Central memory CD8-positive, alpha-beta T cell (primary cell): Measurements from ENCODE around the gene DDAH1.

ENCODE experiments used
- ATAC-seq: fragments of 150-1000 bp; cut with Tn5 transposase; replicated peaks from 2 replicates; pipeline ENCODE4 v1.10.0; 2022; ENCODE audit warnings: mild to moderate bottlenecking, moderate FRiP score, moderate number of reproducible peaks; ENCODE audit not compliant: poor library complexity, severe bottlenecking; ENCODE audit errors: extremely low read depth
- DNase-seq, 2 donors: peaks; one replicate each; pipeline ENCODE4 v3.0.0; 2021; ENCODE audit warnings: low spot score in 2 of 2
- H3K27ac Mint-ChIP-seq: one replicate; pipeline ENCODE4 v1.8.0; 2022; ENCODE audit warnings: low read depth, mild to moderate bottlenecking, moderate library complexity, mixed read lengths
- H3K27me3 Mint-ChIP-seq: one replicate; pipeline ENCODE4 v1.8.0; 2022; ENCODE audit warnings: mixed read lengths
- H3K36me3 Mint-ChIP-seq: one replicate; pipeline ENCODE4 v1.8.0; 2022; ENCODE audit warnings: mild to moderate bottlenecking, moderate library complexity, mixed read lengths; ENCODE audit not compliant: insufficient read depth
- H3K4me1 Mint-ChIP-seq: one replicate; pipeline ENCODE4 v1.8.0; 2022; ENCODE audit warnings: mixed read lengths
- H3K4me3 Mint-ChIP-seq: one replicate; pipeline ENCODE4 v1.8.0; 2022; ENCODE audit warnings: mild to moderate bottlenecking, moderate library complexity, mixed read lengths
- H3K9me3 Mint-ChIP-seq: one replicate; pipeline ENCODE4 v1.8.0; 2022; ENCODE audit warnings: mixed read lengths

DDAH1 gene

GRCh38 chr1:85394130-85394529, 70.8 kb downstream of the DDAH1 start:
- Mint-ChIP-seq H3K4me1 (no peaks in the 10 kb centered on the region), H3K36me3 (no peaks in the 10 kb centered on the region), H3K4me3 (no peak overlapping the region), H3K27me3 (peaks cover 22% of the 10 kb centered on the region), H3K9me3 (no peaks in the 10 kb centered on the region), H3K27ac (no peak overlapping the region)
- ATAC-seq (no peak), DNase-seq (no peak)

- H3K9me3 Mint-ChIP-seq = no peaks in the 10 kb centered on the region
- H3K27me3 Mint-ChIP-seq = peaks cover 22% of the 10 kb centered on the region
- no peaks in the 10 kb centered on the region for H3K36me3 Mint-ChIP-seq
- H3K27ac Mint-ChIP-seq = no peak overlapping the region
- DNase-seq (no peak), ATAC-seq (no peak)
- H3K4me3 Mint-ChIP-seq = no peak overlapping the region
- no peaks in the 10 kb centered on the region for H3K4me1 Mint-ChIP-seq
These were observed 71.5 kb downstream of the DDAH1 start for GRCh38 chr1:85393490-85393889.

DNA sequence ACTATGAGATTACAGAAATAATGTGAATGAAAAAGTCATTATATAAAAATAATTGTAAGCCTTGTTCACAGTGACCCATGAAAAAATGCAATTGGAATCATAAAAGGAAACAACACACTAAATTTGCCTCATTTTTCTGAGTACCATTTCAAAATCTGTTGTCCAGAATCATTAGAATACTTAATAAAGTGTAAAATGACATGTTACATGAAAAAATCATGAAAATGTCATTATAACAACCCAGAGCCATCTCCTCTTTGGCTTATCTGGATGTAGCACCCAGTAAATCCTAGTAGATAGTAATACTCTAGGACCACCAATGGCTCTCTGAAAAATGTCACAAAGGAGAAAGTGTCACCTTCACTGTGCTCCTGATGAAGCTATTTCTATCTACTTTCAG, 76.5 kb downstream of the DDAH1 start:
- peaks cover 3% of the 10 kb centered on the region for H3K36me3 Mint-ChIP-seq
- H3K27ac Mint-ChIP-seq = no peak overlapping the region
- DNase-seq (no peak), ATAC-seq (no peak)
- H3K27me3 Mint-ChIP-seq = peaks cover 44% of the 10 kb centered on the region
- H3K4me3 Mint-ChIP-seq = no peak overlapping the region
- no peaks in the 10 kb centered on the region for H3K4me1 Mint-ChIP-seq
- H3K9me3 Mint-ChIP-seq = no peaks in the 10 kb centered on the region

DNA sequence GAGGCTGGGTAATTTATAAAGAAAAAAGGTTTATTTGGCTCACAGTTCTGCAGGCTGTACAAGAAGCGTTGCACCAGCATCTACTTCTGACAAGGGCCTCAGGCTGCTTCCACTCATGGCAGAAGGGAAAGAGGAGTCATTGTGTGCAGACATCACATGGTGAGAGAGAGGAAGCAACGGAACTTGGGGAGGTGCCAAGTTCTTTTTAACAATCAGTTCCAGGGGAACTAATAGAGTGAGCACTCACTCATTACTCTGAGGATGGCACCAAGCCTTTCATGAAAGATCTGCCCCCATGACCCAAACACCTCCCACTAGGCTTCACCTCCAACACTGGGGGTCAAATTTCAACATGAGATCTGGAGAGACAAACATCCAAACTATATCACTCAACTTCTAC, 77.2 kb downstream of the DDAH1 start:
- no peak overlapping the region for H3K4me3 Mint-ChIP-seq
- H3K27ac Mint-ChIP-seq = no peak overlapping the region
- no peak for ATAC-seq
- DNase-seq = no peak
- no peaks in the 10 kb centered on the region for H3K9me3 Mint-ChIP-seq
- H3K36me3 Mint-ChIP-seq = peaks cover 3% of the 10 kb centered on the region
- H3K4me1 Mint-ChIP-seq = no peaks in the 10 kb centered on the region
- H3K27me3 Mint-ChIP-seq = peaks cover 38% of the 10 kb centered on the region

GRCh38 chr1:85386068-85386722, 78.8 kb downstream of the DDAH1 start:
- H3K36me3 Mint-ChIP-seq = peaks cover 3% of the 10 kb centered on the region
- no peaks in the 10 kb centered on the region for H3K9me3 Mint-ChIP-seq
- ATAC-seq = no peak
- no peaks in the 10 kb centered on the region for H3K4me1 Mint-ChIP-seq
- no peak for DNase-seq
- H3K27me3 Mint-ChIP-seq = peaks cover 37% of the 10 kb centered on the region
- no peak overlapping the region for H3K27ac Mint-ChIP-seq
- H3K4me3 Mint-ChIP-seq = no peak overlapping the region

- no peaks in the 10 kb centered on the region for H3K36me3 Mint-ChIP-seq
- H3K9me3 Mint-ChIP-seq = no peaks in the 10 kb centered on the region
- H3K27me3 Mint-ChIP-seq = peaks cover 17% of the 10 kb centered on the region
- H3K4me3 Mint-ChIP-seq = no peak overlapping the region
- no peak for DNase-seq
- ATAC-seq = no peak
- H3K4me1 Mint-ChIP-seq = no peaks in the 10 kb centered on the region
- no peak overlapping the region for H3K27ac Mint-ChIP-seq
These were observed 85.5 kb downstream of the DDAH1 start for GRCh38 chr1:85379203-85380136.

GRCh38 chr1:85378534-85378933, 86.4 kb downstream of the DDAH1 start:
- Mint-ChIP-seq H3K27me3 (peaks cover 21% of the 10 kb centered on the region), H3K36me3 (no peaks in the 10 kb centered on the region), H3K27ac (no peak overlapping the region), H3K9me3 (no peaks in the 10 kb centered on the region), H3K4me1 (no peaks in the 10 kb centered on the region), H3K4me3 (no peak overlapping the region)
- DNase-seq = no peak
- ATAC-seq = no peak

DNA sequence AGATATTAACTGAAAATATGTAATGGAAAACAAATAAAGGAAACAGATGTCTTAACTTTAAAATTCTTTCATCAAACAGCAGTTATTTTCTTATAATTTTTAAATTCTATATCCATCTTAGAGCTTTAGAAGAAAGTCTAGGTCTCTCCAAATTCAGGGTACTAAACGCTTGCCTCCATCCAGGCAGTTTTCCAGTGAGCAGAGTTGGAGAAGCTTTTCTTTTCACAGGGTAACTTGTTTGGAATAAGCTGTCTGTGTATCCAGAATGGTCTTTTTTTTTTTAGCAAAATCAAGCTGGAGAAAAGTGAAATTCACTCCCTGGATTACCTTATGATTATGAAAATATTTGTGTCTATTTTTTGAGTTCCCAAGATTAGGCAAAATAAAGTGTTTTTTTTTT, 88.6 kb downstream of the DDAH1 start:
- Mint-ChIP-seq H3K4me1 (no peaks in the 10 kb centered on the region), H3K36me3 (no peaks in the 10 kb centered on the region), H3K27ac (no peak overlapping the region), H3K27me3 (peaks cover 27% of the 10 kb centered on the region), H3K9me3 (no peaks in the 10 kb centered on the region), H3K4me3 (no peak overlapping the region)
- ATAC-seq (no peak), DNase-seq (no peak)

GRCh38 chr1:85375493-85375892, 89.5 kb downstream of the DDAH1 start:
- H3K4me3 Mint-ChIP-seq = no peak overlapping the region
- DNase-seq = no peak
- H3K27me3 Mint-ChIP-seq = peaks cover 27% of the 10 kb centered on the region
- H3K9me3 Mint-ChIP-seq = no peaks in the 10 kb centered on the region
- no peaks in the 10 kb centered on the region for H3K36me3 Mint-ChIP-seq
- no peak overlapping the region for H3K27ac Mint-ChIP-seq
- ATAC-seq = no peak
- H3K4me1 Mint-ChIP-seq = no peaks in the 10 kb centered on the region

- no peak for ATAC-seq
These were observed 90.8 kb downstream of the DDAH1 start for GRCh38 chr1:85374160-85374559.

DNA sequence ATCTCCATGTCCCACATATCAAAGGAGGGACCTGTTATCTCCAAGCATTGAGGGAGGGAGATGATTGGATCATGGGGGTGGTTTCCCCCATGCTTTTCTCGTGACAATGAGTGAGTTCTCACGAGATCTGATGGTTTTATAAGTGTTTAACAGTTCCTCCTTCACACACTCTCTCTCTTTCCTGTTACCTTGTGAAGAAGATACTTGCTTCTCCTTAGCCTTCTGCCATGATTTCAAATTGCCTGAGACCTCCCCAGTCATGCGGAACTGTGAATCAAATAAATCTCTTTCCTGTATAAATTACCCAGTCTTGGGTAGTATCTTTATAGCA, 91.6 kb downstream of the DDAH1 start:
- ATAC-seq = no peak
- no peak for DNase-seq
- no peaks in the 10 kb centered on the region for H3K36me3 Mint-ChIP-seq

More at GRCh38 chr1:85374160-85374559, 90.8 kb downstream of the DDAH1 start:
- H3K4me3 Mint-ChIP-seq = no peak overlapping the region
- no peaks in the 10 kb centered on the region for H3K9me3 Mint-ChIP-seq
- peaks cover 40% of the 10 kb centered on the region for H3K27me3 Mint-ChIP-seq
- no peaks in the 10 kb centered on the region for H3K4me1 Mint-ChIP-seq
- H3K27ac Mint-ChIP-seq = no peak overlapping the region
- no peak for DNase-seq
- no peaks in the 10 kb centered on the region for H3K36me3 Mint-ChIP-seq

GRCh38 chr1:85372683-85373377, 92.1 kb downstream of the DDAH1 start:
- DNase-seq (no peak), ATAC-seq (no peak)
- Mint-ChIP-seq H3K36me3 (no peaks in the 10 kb centered on the region), H3K9me3 (no peaks in the 10 kb centered on the region), H3K4me1 (no peaks in the 10 kb centered on the region), H3K27ac (no peak overlapping the region), H3K27me3 (peaks cover 43% of the 10 kb centered on the region), H3K4me3 (no peak overlapping the region)

More for the DNA sequence above, 91.6 kb downstream of the DDAH1 start:
- Mint-ChIP-seq H3K27me3 (peaks cover 43% of the 10 kb centered on the region), H3K4me3 (no peak overlapping the region), H3K27ac (no peak overlapping the region), H3K4me1 (no peaks in the 10 kb centered on the region), H3K9me3 (no peaks in the 10 kb centered on the region)
